Colonic mucosa (tissue), 4 donors: ENCODE data around the gene RAB11FIP4. TPM values are rescaled to one million over a fixed set of nuclear protein-coding genes. Genes with fewer than 3 reads are reported as not detected.

Source experiments
- DNase-seq: peaks from one replicate; pipeline ENCODE4 v3.0.0-alpha.2; 2020
- H3K27ac ChIP-seq: fragments of 200-600 bp; one replicate; pipeline ENCODE4 v1.8.0; 2021
- H3K27me3 ChIP-seq: fragments of 200-600 bp; one replicate; pipeline ENCODE4 v1.8.0; 2021
- H3K36me3 ChIP-seq: fragments of 200-600 bp; one replicate; pipeline ENCODE4 v1.8.0; 2021
- H3K4me1 ChIP-seq: fragments of 200-600 bp; one replicate; pipeline ENCODE4 v1.8.0; 2021; ENCODE audit warnings: mild to moderate bottlenecking
- H3K4me3 ChIP-seq: fragments of 200-600 bp; one replicate; pipeline ENCODE4 v1.8.0; 2021
- H3K9ac ChIP-seq, 2 donors: one replicate each; pipeline ENCODE4 v1.7.0; 2013; ENCODE audit warnings: control low read depth in 2 of 2, low read depth in 2 of 2, low read length in 2 of 2
- H3K9me3 ChIP-seq: fragments of 200-600 bp; one replicate; pipeline ENCODE4 v1.8.0; 2021
- intact Hi-C: fragments of 100-400 bp; cut with DNase I; formaldehyde crosslinking; loops from one replicate; pipeline ENCODE4 v1.14.1; 2022
- total RNA-seq, 2 donors: library from RNA; stranded (reverse); fragmentation: NEBNext Ultra II Directional in 1 of 2; extraction: Animal tissue kit (Norgen Biotek cat#: 25700) in 1 of 2; gene quantifications; one replicate each; pipeline ENCODE4 v1.2.1, GENCODE V29; 2021
- TF ChIP-seq, protein P1 (sequence below): fragments of 200-600 bp; IDR thresholded peaks from one replicate; pipeline ENCODE4 v1.8.0; 2022; ENCODE audit warnings: antibody characterized with exemption, mild to moderate bottlenecking
- donor health status: healthy.
- donor health status: DM: no; HTN: no; CAD: no.
- donor health status: DM: no; HTN: no; CAD: no.

The RAB11FIP4 gene
- total RNA-seq, 2 donors from 2014 or later = 41.5 to 46.0 TPM

DNA sequence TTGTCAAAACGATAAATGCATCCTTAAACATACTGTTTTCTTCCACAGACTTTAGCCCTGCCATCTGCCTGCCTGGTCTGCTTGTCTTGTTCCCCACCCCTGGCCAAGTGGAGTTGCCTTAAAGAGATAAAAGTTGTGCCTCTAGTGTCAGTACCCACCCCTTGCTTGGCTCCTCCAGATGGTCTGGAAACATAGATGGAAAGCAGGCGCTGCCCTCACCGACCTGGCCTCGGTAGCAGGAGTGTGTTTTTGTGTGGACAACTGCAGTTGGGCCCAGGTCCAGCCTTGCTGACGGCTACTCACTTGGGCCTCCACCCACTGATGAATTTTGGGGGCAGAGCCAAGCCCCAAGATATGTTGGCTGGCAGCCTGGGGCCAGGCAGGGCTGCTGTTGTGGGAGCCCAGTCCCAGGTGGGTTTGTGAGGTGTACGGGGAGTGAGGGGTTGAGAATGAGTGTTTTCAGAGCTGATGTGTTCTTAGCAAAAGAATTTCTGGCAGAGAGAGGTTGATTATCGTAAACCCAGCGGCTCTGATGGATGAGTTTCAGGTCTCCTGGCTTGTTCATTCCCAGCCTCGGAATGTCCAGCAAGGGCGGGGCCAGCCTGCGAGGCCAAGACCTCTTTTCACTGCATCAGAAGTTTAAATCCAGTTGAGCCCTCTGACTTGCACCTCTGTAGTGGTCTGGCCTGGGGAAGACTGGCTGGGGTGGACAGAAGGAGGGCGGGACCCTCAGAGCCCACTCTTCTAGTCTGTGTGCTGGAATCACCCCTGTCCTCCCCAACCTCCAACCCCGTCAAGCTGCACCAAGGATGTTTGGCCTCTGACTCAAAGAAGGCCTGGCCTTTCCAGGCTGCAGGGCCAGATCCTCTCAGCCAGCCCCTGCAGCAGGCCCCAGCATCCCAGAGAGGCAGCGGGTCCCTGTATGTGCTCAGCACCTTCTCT, 179.7 kb downstream of the RAB11FIP4 start:
- TF ChIP-seq, protein P1, sequence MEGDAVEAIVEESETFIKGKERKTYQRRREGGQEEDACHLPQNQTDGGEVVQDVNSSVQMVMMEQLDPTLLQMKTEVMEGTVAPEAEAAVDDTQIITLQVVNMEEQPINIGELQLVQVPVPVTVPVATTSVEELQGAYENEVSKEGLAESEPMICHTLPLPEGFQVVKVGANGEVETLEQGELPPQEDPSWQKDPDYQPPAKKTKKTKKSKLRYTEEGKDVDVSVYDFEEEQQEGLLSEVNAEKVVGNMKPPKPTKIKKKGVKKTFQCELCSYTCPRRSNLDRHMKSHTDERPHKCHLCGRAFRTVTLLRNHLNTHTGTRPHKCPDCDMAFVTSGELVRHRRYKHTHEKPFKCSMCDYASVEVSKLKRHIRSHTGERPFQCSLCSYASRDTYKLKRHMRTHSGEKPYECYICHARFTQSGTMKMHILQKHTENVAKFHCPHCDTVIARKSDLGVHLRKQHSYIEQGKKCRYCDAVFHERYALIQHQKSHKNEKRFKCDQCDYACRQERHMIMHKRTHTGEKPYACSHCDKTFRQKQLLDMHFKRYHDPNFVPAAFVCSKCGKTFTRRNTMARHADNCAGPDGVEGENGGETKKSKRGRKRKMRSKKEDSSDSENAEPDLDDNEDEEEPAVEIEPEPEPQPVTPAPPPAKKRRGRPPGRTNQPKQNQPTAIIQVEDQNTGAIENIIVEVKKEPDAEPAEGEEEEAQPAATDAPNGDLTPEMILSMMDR = no peak
- Histone ChIP-seq H3K4me3 (no peak overlapping the region), H3K27ac (peak overlapping the region; percentile 60), H3K4me1 (no peaks in the 10 kb centered on the region), H3K36me3 (no peaks in the 10 kb centered on the region), H3K27me3 (no peaks in the 10 kb centered on the region), H3K9ac (no peak overlapping the region), H3K9me3 (no peaks in the 10 kb centered on the region)
- DNase-seq = no peak
- intact Hi-C loops = no loop called here

DNA sequence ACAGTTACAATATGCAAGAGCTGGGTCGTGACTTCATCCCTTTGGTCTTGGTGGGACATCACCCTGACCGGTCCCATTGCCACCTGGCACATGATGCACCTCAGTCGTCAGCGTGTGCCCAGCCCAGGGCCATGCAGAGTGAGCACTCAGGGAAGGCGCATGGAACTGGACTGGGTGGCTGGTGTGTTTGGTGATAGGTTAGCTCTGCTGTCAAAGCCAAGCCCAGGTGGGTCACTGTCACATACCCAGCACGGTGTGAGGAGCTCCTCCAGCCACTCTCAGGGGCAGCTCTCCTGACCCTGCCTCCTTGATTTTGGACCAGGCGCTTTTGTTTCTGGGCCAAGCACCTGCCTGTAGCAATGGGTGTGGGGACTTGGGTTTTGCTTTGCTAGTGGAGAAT, 180.9 kb downstream of the RAB11FIP4 start:
- no peak overlapping the region for H3K4me3 ChIP-seq
- peak overlapping the region; percentile 60 for H3K27ac ChIP-seq

DNA sequence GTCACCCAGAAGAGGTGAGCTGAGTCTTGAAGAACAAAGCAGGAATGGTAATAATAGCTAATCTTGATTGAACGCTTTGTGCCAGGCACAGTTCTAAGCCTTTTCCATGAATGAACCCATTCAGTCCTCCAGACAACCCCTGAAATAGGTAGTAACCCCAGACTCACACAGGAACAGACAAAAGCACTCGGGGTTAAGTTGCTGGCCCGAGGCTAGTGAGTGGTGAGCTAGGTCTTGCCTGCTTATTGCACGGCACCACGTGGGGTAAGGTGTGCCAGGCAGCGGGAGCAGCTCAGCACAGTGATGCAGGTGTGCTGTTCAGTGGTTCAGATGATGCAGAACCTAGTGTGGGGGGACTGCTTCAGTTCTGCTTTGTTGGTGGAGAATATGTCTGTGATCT, 181.6 kb downstream of the RAB11FIP4 start:
- Histone ChIP-seq H3K9ac (no peak overlapping the region), H3K9me3 (no peaks in the 10 kb centered on the region), H3K4me3 (no peak overlapping the region), H3K27ac (no peak overlapping the region), H3K27me3 (no peaks in the 10 kb centered on the region), H3K4me1 (no peaks in the 10 kb centered on the region), H3K36me3 (no peaks in the 10 kb centered on the region)
- TF ChIP-seq, protein P1 = no peak
- DNase-seq = no peak
- intact Hi-C loops = no loop called here

More for the DNA sequence above, 180.9 kb downstream of the RAB11FIP4 start:
- H3K9me3 ChIP-seq = no peaks in the 10 kb centered on the region
- TF ChIP-seq, protein P1 = no peak
- no peak for DNase-seq
- H3K27me3 ChIP-seq = no peaks in the 10 kb centered on the region
- H3K4me1 ChIP-seq = no peaks in the 10 kb centered on the region
- H3K36me3 ChIP-seq = no peaks in the 10 kb centered on the region
- intact Hi-C loops = no loop called here
- no peak overlapping the region for H3K9ac ChIP-seq

DNA sequence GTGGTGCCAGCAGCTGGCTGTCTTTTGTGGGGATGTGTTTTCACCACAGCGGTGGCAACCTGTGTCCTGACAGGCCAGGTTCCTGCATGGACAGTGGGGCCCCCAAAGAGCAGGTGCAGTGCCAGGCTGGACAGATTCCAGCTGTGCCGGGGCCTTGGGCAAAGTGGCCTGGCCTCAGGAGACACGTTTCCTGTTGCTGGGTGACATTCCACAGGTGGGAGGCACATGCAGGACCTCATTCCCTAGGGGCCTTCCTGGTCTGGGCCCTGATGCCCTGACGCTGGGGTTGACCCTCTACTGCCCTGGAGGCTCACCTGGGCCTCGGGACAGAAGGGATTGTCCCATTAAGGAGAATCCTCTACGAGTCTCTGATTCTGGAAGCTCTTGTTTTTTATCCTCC, 182.4 kb downstream of the RAB11FIP4 start:
- DNase-seq = no peak
- Histone ChIP-seq H3K9ac (no peak overlapping the region), H3K36me3 (no peaks in the 10 kb centered on the region), H3K9me3 (no peaks in the 10 kb centered on the region), H3K4me1 (no peaks in the 10 kb centered on the region), H3K4me3 (no peak overlapping the region), H3K27me3 (no peaks in the 10 kb centered on the region), H3K27ac (no peak overlapping the region)
- TF ChIP-seq, protein P1 = no peak
- intact Hi-C loops = no loop called here

DNA sequence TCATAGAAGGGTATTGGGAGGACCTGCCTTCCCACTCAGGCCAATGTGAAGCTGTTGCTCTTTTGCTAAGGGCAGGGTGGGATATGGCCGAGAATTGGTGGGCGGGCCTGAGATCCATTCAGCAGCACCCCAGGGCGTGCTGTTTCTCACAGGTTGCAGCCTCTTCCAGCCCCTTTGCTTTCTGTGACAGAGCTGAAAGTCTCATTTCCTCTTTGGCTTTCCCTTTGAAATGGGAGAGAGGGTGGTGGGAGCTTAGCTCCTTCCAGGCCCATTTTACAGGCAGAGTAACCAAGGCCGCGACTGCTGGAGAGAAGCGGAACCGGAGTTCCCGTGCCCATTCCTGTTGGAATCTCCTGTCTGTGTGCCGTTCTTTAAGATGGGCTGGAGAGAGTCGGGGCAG, 183.0 kb downstream of the RAB11FIP4 start:
- Histone ChIP-seq H3K9ac (no peak overlapping the region), H3K27ac (no peak overlapping the region), H3K36me3 (no peaks in the 10 kb centered on the region), H3K4me1 (no peaks in the 10 kb centered on the region), H3K27me3 (no peaks in the 10 kb centered on the region), H3K9me3 (no peaks in the 10 kb centered on the region), H3K4me3 (no peak overlapping the region)
- no peak for DNase-seq
- TF ChIP-seq, protein P1 = no peak
- intact Hi-C loops = no loop called here
